ENCODE results near the gene ZBTB7C. TPM values are rescaled to one million over a fixed set of nuclear protein-coding genes. Genes with fewer than 3 reads are reported as not detected.

Gene ZBTB7C
- total RNA-seq, 1 donor from 2014 or later = 2.7 TPM

DNA sequence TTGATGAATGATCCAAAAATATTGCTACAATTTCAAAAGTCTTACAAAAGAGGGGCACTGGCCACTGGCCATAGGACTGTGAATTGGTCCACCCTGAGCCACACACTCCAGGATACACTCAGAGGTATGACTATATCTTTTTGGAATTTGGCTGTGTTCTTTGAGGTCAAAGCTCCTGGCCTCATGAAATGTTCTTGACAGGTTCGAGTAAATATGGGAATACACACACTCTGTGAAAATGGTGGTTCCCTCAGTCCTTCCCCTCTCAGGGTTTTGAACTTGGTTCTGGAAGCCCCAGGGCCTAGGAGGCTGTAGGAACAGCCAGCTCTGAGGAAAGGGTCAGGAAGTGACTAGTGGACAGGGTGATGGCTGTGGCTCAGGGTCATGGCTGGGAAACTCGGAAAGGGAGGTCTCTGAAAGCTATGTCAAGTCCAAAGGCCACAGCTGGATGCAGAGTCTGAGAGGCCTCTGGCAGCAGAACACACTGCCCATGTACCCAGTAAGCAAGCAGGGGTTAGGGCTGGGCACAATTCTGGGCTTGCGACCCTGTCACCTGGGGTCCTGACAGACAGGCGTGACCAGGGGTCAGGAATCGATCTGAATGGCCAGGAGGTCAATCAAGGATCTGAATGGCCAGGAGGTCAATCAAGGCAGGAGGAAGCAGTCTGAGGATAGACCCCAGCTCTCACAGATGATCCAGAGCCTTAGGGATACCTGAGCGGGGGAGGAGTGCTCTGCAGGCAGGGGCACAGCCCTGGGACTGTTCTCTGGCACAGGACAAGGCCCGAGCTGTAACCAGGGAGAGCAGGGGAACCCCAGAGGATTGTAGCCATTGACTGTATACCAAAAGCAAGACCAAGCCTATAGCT is 255.3 kb downstream of the ZBTB7C start:
- TF ChIP-seq, protein P1, sequence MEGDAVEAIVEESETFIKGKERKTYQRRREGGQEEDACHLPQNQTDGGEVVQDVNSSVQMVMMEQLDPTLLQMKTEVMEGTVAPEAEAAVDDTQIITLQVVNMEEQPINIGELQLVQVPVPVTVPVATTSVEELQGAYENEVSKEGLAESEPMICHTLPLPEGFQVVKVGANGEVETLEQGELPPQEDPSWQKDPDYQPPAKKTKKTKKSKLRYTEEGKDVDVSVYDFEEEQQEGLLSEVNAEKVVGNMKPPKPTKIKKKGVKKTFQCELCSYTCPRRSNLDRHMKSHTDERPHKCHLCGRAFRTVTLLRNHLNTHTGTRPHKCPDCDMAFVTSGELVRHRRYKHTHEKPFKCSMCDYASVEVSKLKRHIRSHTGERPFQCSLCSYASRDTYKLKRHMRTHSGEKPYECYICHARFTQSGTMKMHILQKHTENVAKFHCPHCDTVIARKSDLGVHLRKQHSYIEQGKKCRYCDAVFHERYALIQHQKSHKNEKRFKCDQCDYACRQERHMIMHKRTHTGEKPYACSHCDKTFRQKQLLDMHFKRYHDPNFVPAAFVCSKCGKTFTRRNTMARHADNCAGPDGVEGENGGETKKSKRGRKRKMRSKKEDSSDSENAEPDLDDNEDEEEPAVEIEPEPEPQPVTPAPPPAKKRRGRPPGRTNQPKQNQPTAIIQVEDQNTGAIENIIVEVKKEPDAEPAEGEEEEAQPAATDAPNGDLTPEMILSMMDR (IDR thresholded peaks at IDR 0.05; ENCODE audit: borderline replicate concordance) = no peak
- intact Hi-C loops (cut with micrococcal nuclease) = no loop called here
- DNase-seq = no peak
- Histone ChIP-seq H3K4me1 (peaks cover 21% of the 10 kb centered on the region), H3K36me3 (no peaks in the 10 kb centered on the region), H3K27me3 (ENCODE audit: low read depth) (no peaks in the 10 kb centered on the region), H3K4me3 (no peak overlapping the region), H3K9me3 (replicated peaks) (no peaks in the 10 kb centered on the region), H3K27ac (replicated peaks) (peak overlapping the region; percentile 13)

DNA sequence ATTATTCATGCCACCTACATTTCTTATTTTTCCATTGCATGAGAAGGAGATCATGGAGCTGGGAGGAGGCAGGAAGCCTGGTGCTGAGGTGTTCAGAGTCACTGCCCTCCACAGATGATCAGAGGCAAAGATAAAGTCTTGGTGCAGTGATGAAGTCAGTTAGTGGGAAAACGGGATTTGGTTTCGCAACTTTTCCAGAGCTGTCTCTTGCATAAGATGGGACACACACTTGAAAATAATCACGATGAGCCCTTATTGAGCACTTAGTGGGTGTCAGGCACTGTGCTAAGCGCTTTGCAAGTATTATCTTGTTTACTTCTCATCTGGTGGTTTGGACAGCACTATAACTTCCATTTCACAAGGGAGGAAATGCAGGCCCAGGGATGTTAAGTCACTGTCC is 256.6 kb downstream of the ZBTB7C start:
- intact Hi-C loops (cut with micrococcal nuclease) = no loop called here
- Histone ChIP-seq H3K36me3 (no peaks in the 10 kb centered on the region), H3K9me3 (replicated peaks) (no peaks in the 10 kb centered on the region), H3K4me3 (no peak overlapping the region), H3K27ac (replicated peaks) (peak overlapping the region; percentile 30), H3K4me1 (peaks cover 21% of the 10 kb centered on the region), H3K27me3 (ENCODE audit: low read depth) (no peaks in the 10 kb centered on the region)
- no peak for DNase-seq
- TF ChIP-seq, protein P1 (IDR thresholded peaks at IDR 0.05; ENCODE audit: borderline replicate concordance) = no peak

GRCh38 chr18:48151421-48152065 is 257.6 kb downstream of the ZBTB7C start:
- peaks cover 21% of the 10 kb centered on the region for H3K4me1 ChIP-seq
- H3K9me3 ChIP-seq (replicated peaks) = no peaks in the 10 kb centered on the region
- H3K27ac ChIP-seq (replicated peaks) = no peak overlapping the region
- no peak overlapping the region for H3K4me3 ChIP-seq
- TF ChIP-seq, protein P1 (IDR thresholded peaks at IDR 0.05; ENCODE audit: borderline replicate concordance) = no peak
- H3K36me3 ChIP-seq = no peaks in the 10 kb centered on the region
- intact Hi-C loops (cut with micrococcal nuclease) = no loop called here
- no peak for DNase-seq
- no peaks in the 10 kb centered on the region for H3K27me3 ChIP-seq (ENCODE audit: low read depth)

DNA sequence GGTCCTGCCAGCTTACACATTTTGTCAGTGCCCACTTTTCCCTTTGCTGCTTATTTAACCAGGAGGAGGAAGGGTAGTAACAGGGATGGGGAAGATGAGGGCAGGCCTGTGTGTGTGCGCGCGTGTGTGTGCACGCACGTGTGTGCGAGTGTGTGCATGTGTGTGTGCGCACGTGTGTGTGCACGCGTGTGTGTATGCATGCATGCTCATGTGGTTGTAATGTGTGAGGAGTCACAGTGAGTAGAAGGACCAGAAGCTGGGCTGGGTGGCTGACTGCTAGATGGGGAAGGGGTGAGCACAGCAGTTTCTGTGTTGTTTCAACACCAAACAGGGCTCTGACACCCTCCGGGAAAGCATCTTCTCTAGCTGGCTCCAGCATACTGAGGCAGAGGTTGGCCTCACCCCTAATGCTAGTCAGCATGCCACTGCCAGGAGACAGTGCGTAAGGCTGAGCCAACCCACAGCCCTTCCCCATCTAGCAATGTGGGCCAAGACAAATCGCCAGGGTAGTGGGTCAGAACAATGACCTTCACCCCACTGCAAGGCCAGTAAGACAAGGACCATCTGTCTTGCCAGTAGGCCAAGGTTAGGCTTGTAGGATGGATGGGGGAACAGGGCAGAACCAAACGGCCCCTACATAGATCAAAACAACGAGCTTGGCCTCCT is 260.0 kb downstream of the ZBTB7C start:
- H3K27me3 ChIP-seq (ENCODE audit: low read depth) = no peaks in the 10 kb centered on the region
- H3K9me3 ChIP-seq (replicated peaks) = no peaks in the 10 kb centered on the region
- H3K27ac ChIP-seq (replicated peaks) = no peak overlapping the region
- DNase-seq = no peak
- no peak overlapping the region for H3K4me3 ChIP-seq
- H3K4me1 ChIP-seq = peaks cover 21% of the 10 kb centered on the region
- intact Hi-C loops (cut with micrococcal nuclease) = no loop called here
- H3K36me3 ChIP-seq = no peaks in the 10 kb centered on the region
- TF ChIP-seq, protein P1 (IDR thresholded peaks at IDR 0.05; ENCODE audit: borderline replicate concordance) = no peak

GRCh38 chr18:48142994-48143393 is 266.2 kb downstream of the ZBTB7C start:
- DNase-seq = no peak
- no peak overlapping the region for H3K27ac ChIP-seq (replicated peaks)
- H3K36me3 ChIP-seq = no peaks in the 10 kb centered on the region
- H3K9me3 ChIP-seq (replicated peaks) = no peaks in the 10 kb centered on the region
- H3K27me3 ChIP-seq (ENCODE audit: low read depth) = no peaks in the 10 kb centered on the region
- peaks cover 37% of the 10 kb centered on the region for H3K4me1 ChIP-seq
- TF ChIP-seq, protein P1 (IDR thresholded peaks at IDR 0.05; ENCODE audit: borderline replicate concordance) = no peak
- intact Hi-C loops (cut with micrococcal nuclease) = no loop called here
- no peak overlapping the region for H3K4me3 ChIP-seq

All from left ventricle myocardium inferior (tissue), 1 donor.